ENCODE results near the gene CPTP.
"Not testable (repeated sequence)": the region's sequence is repeated elsewhere in the genome, so short reads cannot be mapped to it uniquely, and the experiment has no call there.

Gene CPTP

GRCh38 chr1:1352786-1353388, 28.3 kb downstream of the CPTP start:
- DNase-seq: no peak

- no peak for DNase-seq
Observed at GRCh38 chr1:1353389-1354151, 29.0 kb downstream of the CPTP start.

- no peak for DNase-seq
Observed at GRCh38 chr1:1354271-1355247, 30.0 kb downstream of the CPTP start.

GRCh38 chr1:1355416-1355815, 30.8 kb downstream of the CPTP start:
- DNase-seq: no peak

- DNase-seq: no peak
Observed at GRCh38 chr1:1356166-1356795, 31.7 kb downstream of the CPTP start.

GRCh38 chr1:1356796-1357401, 32.3 kb downstream of the CPTP start:
- DNase-seq: no peak

GRCh38 chr1:1357871-1358432, 33.4 kb downstream of the CPTP start:
- DNase-seq: no peak

GRCh38 chr1:1358433-1359271, 34.0 kb downstream of the CPTP start, which contains the start of gene MXRA8:
TSS of gene MXRA8 (minus strand) at chr1:1358555. CDS start at chr1:1358504, 51 bp downstream.
- no peak for DNase-seq

GRCh38 chr1:1359308-1359663, 34.7 kb downstream of the CPTP start:
- no peak for DNase-seq

GRCh38 chr1:1359664-1360468, 35.3 kb downstream of the CPTP start:
- no peak for DNase-seq

- no peak for DNase-seq
Observed at GRCh38 chr1:1360506-1361169, 36.0 kb downstream of the CPTP start.

GRCh38 chr1:1361233-1361981, 36.8 kb downstream of the CPTP start:
- DNase-seq: no peak

GRCh38 chr1:1361982-1362423, 37.4 kb downstream of the CPTP start:
- no peak for DNase-seq

GRCh38 chr1:1364266-1364665, 39.7 kb downstream of the CPTP start:
- no peak for DNase-seq

GRCh38 chr1:1365875-1366698, 41.5 kb downstream of the CPTP start:
- DNase-seq: no peak

- no peak for DNase-seq
Observed at GRCh38 chr1:1366699-1367066, 42.1 kb downstream of the CPTP start.

GRCh38 chr1:1367315-1367714, 42.7 kb downstream of the CPTP start:
- no peak for DNase-seq

GRCh38 chr1:1370094-1370493, 45.5 kb downstream of the CPTP start:
- not testable (repeated sequence) for DNase-seq
